ENCODE results near the gene TP53BP2.
"Not testable (repeated sequence)": the region's sequence is repeated elsewhere in the genome, so short reads cannot be mapped to it uniquely, and the experiment has no call there.

Gene TP53BP2

DNA sequence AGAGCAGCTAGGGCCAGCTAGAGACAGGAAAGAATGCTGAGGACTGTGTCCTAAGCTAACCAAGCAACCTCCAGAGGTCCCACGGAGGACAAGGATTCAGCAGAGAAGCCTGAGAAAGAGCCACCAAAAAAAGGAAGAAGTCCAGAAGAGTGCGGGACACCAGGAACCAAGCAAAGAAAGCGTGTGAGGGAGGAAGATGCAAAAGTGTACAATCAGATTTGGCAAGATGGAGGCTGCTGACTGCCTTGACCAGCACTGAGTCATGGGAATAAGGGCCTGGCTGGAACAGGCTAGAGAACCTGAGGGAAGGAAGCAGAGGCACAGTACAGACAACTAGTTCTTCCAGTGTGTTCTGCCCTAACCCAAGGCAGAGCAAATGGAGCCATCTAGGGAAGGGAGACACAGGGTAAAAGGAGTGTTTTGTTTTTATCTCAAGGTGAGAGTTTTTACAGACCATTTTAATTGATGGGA lies 18.5 kb downstream of the TP53BP2 start:
- no peak for DNase-seq

DNA sequence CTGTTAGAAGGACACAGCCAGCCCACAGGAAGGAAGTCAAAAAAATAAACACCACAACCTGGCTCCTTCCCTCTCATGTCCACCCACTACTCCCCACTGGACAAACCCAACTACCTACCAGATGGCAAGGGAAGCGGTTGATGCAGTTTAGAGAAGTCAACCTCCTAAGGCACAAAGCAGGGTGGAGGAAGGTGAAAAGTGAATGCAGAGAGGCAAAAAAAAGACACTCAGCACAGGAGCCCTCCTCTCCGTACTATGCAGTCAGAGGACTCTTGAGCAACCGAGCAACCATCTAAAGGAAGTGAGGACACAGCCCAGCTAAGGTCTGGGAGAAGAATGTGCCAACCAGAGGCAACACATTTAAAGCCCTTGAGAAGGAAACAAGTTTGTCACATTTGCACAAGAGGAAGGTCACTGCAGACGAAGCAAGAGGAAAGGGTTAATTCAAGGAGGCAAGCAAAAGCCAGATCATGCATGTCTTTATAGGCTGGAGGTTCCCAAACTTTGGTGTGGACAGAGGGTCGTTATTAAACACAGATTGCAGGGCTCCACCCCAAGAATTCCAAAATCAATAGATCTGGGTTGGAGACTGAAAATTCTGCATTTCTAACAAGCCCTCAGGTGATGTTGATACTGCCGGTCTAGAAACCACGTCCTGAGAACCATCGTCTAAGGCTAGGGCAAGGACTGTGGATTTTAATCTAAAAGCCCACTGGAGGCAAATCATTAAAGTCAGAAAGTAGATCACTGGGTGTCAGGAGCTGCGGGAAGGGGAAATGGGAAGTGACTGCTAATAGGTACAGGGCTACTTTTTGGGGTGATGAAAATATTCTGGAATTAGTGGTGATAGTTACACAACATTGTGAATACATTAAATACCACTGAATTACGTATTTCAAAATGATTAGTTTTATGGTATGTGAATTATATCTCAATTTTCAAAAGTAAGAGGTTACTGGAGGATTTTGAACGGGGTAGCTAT lies 19.7 kb downstream of the TP53BP2 start:
- no peak for DNase-seq

DNA sequence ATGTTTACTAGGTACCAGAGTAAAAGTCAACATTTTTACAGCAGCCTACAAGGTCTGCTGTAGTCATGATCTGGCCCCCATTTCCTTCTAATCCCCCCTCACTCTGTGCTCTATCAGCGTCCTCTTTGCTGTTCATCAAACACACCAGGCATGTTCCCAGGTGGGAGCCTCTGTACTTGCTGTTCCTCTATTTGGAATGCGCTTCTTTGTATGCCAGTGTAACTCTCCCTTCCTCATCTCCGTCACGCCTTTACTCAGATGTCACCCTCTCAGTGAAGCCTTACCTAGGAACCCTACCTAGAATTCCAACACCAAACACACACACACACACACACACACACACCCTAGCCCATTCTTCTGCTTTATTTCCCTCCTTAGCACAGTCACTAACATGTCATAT lies 21.0 kb downstream of the TP53BP2 start:
- no peak for DNase-seq

DNA sequence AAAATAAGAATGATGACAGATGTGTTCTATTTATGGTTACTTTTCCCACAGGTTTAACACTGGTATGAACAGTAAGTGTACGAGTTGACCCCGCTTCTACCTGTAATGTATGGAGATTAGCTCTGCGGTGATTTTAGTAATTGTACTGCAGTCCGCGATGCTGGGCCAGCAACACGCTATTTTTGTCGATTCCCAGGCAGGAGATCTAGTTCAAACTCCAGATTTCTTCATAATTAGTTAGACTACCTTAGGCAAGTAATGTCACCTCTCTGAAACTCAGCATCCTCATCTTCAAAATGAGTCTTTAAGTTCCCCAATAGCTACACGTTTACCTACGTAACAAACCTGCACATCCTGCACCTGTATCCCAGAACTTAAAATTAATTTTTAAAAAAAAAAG lies 21.5 kb downstream of the TP53BP2 start:
- no peak for DNase-seq

DNA sequence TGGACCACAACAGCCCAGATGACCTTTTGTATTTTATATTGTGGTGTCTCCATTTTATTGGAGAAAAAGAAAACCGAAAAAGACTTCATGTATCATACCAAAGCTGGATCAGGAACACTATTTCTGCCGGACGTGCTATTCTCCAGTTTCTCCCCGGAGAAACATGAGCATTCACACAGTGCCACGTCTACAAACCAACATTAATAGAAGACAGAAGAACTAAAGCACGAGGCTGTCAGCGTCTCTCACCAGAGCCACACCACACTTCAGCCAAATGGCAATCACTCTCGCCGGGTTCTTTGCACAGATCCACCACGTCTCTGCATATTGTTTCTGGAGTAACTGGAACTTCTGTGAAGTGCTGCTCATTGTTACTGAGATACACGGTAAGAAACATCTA lies 24.8 kb downstream of the TP53BP2 start:
- DNase-seq, result no peak

DNA sequence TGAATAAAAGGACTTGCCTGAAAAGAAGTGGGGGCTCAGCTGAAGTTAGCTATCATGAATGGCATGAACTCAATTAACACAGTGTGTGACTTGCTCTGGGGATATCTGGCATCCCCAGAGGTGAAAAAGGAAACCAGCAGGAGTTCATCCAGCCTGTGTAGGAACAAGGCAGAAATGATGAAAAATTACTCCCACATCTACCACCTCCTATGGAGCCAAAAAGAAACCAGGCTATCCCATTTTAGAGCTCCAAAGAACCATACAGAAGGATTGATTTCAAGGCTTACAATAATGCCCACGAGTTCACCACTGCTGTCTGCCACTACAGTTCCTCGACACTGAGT lies 25.3 kb downstream of the TP53BP2 start:
- DNase-seq, result no peak

DNA sequence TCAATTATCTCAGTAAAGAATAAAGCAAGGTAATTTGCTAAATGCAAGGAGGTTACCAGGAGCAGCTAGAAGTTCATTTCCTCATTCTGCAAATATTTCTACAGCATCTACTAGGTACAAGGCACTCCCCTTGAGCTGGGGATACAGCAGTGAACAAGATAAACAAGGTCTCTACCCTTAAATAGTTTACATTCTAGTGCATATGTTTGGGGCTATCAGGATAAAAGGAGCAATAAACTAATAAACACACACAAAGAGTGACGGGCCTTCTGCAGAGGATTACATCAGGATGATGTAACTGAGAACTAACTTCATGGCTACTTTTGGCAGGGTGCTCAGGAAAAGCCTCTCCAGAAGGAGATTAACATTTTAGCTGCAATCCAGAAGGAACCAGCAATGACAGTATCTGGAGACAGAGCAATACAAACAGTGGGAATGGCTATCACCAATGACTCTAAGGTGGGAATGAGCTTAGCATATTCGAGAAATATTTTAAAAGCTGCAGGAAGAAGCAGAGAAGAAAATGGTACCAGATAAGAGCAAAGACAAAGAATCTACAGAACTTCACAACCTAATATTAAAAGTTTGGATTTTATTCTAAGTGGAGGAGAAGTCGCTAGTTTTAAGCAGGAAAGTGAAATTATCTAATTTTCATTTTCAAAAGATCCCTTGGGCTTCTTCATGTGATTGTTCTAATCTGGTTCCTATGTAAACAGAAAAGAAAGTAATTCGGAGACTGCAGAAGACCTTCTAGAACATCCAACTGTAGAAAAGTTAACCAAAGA lies 25.8 kb downstream of the TP53BP2 start:
- DNase-seq, result no peak

DNA sequence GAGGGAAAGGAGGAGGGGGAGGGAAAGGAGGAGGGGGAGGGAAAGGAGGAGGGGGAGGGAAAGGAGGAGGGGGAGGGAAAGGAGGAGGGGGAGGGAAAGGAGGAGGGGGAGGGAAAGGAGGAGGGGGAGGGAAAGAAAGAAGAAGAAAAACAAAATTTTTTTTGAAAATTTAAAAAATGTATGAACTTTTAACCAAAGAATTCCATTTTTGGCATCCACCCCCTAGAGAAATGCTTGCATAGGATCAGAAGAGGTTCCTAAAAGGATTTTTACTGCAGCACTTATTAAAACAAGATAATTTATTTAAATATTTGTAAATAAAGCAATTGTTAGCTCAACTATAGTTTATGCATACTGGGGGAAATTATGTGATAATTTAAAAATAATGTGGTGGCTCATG lies 28.5 kb downstream of the TP53BP2 start:
- DNase-seq, result not testable (repeated sequence)

DNA sequence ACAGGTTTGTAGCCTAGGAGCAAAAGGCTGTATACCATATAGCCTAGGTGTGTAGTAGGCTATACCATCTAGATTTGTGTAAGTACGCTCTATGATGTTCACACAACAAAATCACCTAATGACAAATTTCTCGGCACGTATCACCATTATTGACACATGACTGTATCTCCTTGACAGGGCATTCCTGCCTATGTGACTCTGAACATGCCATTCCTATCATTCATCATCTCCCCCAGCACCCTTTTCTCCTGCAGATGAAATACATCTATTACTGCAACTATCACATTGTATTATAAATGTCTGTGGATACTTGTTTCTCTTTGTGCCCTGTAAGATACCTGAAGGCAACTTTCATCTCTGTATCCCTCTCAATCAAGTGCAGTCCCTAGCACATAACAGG lies 29.9 kb downstream of the TP53BP2 start:
- no peak for DNase-seq

DNA sequence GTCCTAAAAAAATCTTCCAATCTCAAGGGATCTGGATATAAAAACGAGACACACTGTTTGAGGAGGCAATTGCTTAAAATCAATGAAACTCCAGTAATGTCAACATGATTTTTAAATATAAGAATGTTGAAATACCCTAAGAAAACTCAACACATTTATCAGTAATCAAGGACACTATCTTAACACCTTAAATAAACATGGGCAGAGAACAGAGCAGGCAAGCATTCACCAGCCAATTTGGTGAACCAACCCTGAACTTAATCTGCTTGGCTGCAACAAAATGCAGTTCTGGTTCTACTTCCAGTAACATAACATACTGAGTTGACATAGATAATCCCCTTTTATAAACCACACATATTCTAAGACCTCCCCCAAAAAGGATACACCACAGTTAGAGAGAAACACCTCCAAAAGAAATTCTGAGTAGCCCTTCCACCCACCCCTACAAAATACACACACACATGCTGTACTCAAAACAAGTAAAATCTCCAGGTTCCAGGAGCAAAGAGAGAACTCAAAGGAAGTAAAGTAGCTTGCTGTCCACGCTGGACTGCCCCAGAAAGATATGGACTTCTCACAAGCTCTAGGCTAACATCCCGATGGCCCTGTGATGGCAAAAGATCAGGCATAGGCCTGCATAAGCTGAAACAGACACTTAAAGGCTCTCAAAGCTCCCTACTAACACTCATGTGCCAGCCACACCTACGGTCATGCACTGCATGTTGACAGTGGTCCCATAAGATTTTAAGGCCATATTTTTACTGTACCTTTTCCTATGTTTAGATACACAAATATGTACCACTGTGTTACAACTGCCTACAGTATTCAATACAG lies 30.5 kb downstream of the TP53BP2 start:
- DNase-seq, result no peak

DNA sequence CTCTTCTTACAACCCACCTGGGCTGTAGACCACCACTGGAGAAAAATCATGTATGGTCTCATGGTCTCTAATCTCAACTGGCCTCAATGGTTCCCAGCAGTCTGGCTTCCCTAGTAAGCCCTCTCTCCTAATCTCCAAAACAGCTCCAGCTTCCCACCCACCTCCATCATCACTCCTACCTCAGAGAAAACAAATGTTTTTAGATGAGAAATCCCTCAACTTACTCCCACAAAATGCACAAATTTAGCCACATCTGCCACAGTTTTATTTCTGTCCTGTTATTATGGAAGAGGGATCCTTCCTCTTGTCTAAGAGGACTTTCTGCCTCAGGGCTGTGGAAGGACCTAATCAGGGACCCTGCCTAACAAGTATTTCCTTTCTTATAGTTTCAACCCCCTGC lies 32.1 kb downstream of the TP53BP2 start:
- no peak for DNase-seq

DNA sequence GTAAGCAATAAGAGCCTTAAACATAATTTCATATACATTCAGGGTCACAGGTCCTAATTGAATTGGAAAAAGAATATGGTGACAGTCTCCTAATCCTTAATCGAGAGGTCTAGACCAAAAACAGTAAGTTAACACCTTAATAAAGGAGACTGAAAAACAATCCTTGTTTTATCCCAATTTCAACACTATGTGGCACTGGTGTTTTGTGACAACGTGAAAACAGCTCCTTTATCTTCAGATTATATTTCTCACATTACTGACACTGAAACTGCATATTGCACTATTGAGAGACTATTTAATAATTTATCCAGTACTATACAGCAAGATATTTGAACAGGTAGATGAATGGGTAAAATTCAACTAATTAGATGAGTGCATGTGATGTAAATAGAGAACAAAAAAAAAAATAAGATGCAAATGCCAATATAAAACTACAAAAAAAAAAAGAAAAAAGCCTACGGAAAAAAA lies 34.1 kb downstream of the TP53BP2 start:
- DNase-seq, result no peak

DNA sequence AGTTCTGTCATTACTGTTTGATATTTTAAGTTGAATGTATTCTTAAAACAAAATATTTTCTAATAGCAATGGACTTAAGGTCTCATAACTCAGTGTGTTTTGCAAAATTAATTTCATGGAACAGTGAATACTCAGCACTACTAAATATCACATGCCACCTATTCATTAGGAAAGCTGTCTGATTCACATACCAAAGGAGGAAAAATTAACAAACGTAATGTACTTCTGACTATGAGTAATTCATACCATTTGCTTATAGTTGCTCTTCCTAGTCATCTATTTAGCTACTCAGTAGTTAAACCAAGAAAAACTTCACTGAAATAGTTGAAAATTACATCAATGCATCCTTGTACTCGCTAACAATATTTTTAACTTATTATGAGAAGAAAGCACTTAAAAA lies 35.2 kb downstream of the TP53BP2 start:
- no peak for DNase-seq

DNA sequence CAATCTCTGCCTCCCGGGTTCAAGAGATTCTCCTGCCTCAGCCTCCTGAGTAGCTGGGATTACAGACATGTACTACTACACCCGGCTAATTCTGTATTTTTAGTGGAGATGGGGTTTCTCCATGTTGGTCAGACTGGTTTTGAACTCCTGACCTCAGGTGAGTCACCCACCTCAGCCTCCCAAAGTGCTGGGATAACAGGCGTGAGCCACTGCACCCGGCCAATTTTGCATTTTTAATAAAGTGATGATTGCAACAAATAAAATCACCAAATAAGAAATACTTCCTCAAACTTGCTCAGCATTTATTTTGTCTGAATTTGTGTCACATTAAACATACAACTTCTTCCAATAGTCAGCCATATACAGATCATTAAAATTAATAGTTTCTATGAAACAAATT lies 35.8 kb downstream of the TP53BP2 start:
- DNase-seq, result not testable (repeated sequence)

DNA sequence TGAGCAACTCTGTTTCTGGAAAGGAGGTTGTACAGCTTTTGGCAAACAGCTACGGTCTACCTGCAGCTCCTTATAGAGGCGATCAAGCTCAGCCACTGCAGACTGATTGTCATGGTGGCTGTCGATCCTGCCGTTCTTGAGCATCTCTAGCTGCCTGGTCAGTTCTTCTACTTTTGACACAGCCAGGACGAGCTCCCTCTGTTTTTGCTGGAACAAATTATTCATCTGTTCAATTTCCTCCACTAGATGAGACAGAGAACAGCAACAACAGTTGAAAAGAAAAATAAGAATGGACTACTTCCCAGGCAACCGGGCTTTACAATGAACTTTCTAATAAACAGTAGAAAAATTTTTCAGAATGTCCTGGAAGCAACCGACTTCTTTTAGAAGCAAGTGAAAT lies 42.5 kb downstream of the TP53BP2 start:
- DNase-seq, result no peak

DNA sequence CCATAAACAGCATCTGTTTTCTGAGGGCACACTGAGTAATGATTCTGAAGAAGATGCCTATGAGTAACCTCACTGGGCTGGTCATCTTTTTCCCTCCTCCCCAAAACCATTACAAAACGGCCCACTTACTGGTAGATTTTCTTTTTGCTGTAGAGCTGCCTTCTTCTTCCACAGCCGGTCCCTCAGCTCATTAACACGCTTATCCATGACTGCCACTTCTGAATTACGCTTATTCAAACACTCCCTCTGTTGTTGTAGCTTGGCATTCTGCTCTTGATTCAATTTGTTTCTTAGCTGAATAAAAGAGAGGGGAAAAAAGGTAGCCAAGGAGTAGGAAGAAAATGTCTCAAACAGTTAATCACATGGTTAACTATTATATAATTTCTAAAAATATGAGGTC lies 43.1 kb downstream of the TP53BP2 start:
- no peak for DNase-seq

DNA sequence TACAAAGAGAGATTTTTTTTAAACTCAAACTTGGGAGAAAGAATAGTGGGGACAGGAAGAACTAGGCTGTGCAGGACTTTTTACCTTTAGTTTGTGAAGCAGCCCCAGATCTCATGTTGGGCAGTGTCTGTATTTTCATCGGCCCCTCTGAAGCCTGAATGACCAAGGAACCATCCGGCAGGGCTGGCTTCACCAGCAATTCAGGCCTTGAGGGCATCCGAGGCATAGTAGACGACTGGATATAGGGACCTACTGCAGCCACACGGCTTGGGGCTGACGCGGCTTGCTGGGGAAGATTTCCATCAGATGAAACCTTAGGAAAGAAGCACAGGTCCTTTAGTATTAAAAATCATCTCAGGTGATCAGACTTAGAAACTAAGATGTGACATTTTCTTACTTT lies 43.7 kb downstream of the TP53BP2 start:
- DNase-seq, result no peak

DNA sequence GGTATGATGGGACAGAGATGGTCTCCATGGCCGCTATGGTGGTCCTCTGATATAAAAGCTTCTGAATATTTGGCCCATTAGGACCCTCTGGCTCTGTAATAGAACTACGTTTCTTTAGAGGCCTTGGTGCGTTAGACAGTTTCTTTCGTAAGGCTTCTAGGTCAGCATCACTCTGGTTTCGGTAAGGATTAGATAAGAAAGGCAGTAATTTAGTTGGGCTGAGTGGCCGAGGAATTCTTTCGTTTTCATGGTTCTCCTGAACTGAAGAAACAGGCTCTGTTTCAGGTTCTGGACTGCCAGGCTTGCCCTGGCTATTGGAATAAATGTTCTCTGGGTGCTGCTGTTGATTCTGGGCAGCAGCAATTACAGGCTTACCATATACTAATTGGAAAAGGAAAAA lies 49.5 kb downstream of the TP53BP2 start:
- no peak for DNase-seq

DNA sequence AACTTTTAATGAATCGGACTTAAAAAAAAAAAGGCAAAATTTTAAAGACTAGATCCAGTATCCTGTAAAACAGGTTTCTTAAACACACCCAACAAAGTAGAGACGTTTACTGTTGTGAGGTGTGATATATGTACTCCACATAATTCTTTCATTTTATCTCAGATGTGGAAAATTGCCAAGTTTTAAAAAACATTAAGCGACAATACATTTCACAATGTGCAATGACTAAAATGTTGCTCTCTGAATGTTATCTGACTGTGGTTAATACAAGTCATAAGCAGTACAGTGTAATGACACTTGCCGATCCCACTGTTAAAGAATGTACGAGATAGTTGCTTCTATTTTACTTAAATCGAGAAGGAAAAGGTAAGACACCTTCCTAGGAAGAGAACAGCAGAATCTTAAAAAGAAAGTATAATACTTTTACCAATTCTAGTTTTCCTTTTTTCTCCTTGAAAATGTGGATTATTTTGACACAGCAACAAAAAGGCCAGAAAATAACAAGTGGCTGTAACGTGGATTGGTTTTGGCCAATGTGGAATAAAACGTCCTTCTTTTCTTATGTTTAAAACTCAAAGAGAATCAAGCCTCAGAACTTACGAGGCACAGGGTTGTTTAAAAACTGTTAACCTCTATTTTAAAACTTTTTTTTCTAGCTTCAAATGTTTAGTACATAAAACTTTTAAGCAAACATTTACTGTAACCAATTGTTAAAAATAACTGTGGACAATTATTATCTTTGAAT lies 51.4 kb downstream of the TP53BP2 start:
- no peak for DNase-seq

DNA sequence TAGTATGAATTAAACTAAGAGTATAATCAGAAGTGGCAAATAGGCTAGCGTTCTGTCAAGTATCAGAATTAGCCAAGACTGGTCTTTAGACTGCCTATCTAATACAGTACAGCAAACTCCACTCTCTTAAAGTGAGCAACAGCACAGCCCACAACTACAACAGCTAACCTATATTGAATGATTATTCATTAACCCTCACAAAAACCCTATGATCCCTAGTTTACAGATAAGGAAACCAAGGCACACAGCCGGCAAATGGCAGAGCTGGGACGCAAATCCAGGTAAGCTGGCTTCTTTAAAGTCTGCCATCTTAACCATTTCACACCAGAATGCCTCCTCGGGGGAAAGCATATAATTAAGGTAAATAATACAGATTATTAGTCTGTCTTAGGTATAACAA lies 52.0 kb downstream of the TP53BP2 start:
- no peak for DNase-seq

DNA sequence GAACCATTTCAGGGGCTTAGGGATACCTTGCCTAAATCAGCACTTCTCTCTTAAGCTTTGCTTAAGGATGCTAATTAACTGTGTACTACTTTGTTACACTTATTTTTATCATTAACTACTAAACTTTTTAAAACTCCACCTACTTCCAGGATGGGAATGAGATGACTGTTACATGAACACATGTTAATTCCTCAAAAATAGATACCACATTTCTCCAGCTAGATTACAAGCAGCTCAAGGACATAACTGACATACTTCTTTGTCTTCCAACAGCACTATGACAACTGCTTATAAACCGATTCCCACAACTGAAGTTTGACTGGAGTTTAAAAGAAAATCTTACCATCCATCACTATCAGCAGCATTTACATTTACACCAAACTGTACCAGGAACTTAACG lies 53.7 kb downstream of the TP53BP2 start:
- DNase-seq, result no peak

DNA sequence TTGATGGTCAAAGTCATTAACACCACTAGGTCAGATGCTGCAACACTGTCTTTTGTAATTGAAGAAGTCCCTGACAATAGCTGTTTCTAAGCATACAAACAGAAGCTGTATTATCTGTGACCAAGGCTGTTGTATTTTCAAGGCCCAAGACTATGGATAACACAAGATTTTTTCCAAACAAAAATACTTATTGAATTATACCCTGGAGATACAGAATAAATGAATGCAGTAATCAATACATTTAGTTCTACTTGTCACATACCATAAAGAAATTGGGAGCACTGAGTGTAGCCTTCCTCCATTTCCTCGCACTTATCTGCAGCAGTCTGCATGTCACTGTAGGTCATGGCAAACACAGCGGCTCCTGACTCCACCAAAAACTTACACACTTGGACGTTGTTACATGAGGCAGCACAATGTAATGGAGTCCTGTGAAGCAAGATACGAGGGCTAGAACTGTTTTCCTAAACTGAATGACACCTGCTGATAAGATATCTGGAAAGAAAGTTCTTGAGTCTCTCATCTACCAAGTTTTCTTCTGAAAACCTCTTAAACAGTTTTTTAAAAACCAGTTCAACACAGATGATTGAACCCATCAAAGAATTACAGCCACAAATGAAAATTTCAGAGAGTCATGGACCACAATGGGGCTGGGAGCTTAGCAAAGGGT lies 56.9 kb downstream of the TP53BP2 start:
- no peak for DNase-seq

Measured in activated naive CD4-positive, alpha-beta T cell treated with Interleukin-2 at 50 U/mL for 16 hours (primary cell).